ENCODE measurements around the gene LINC00237. TPM values are rescaled to one million over a fixed set of nuclear protein-coding genes. Genes with fewer than 3 reads are reported as not detected.

The LINC00237 gene
- polyA plus RNA-seq, 2 of the 4 experiments (the other 2 are of a cell fraction) = not detected

DNA sequence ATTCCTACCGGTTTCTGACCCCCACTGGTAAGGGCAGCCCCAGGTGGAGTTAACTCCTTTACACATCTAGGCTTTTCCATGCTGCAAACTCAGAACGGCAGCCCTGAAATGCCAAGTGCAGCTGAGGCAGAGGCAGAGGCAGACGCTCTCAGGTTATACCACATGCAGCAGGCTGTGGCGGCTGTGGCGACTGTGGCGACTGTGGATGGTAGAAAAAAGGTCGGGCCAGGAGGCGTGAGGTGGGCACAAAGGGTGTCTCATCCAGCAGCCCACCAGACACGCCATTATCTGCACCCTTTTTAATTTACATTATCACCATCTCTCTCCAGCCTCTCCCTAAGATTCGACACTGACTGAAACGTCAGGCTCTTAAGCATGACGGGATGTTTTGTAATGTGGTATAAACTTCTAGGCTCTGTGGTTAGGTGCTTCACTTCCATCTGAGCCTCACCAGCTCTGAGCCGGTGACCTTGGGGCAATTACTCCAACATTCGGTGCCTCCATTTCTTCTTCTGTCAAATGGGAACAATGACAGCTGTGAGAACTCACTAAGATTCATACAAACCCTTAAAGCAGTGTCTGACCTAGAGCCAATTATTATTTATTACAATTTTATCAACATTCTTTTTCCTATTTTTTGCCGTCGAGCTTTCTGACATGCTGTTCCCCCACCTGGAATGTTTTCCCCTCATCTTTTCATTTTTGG lies 27.9 kb upstream of the LINC00237 start:
- TF ChIP-seq HOXB5 (CRISPR knock-in tag; IDR thresholded peaks at IDR 0.05) (no peak), RNF2 (IDR thresholded peaks at IDR 0.05; ENCODE audit: borderline replicate concordance, low read depth) (no peak), TFCP2L1 (CRISPR knock-in tag; IDR thresholded peaks at IDR 0.05) (no peak), CHD2 (IDR thresholded peaks at IDR 0.05; ENCODE audit: low read length, partially characterized antibody) (no peak), CHD4 (IDR thresholded peaks at IDR 0.05; ENCODE audit: borderline replicate concordance) (no peak), JUNB (IDR thresholded peaks at IDR 0.05) (no peak), GATA3 (IDR thresholded peaks at IDR 0.05; ENCODE audit: borderline replicate concordance) (no peak), CBX2 (IDR thresholded peaks at IDR 0.05; ENCODE audit: borderline replicate concordance, low read depth) (no peak), BHLHE40 (IDR thresholded peaks at IDR 0.05; ENCODE audit: low read depth, low read length) (no peak), ZNF302 (CRISPR knock-in tag; IDR thresholded peaks at IDR 0.05) (no peak), EHF (CRISPR knock-in tag; IDR thresholded peaks at IDR 0.05) (no peak), ZFP36 (IDR thresholded peaks at IDR 0.05; ENCODE audit: borderline replicate concordance, partially characterized antibody) (no peak), KDM5A (IDR thresholded peaks at IDR 0.05) (no peak), RARB (CRISPR knock-in tag; IDR thresholded peaks at IDR 0.05) (no peak), POLR2A (IDR thresholded peaks at IDR 0.05; ENCODE audit: low read length) (no peak), FOSB (CRISPR knock-in tag; IDR thresholded peaks at IDR 0.05) (no peak)
- TF ChIP-seq, protein P1, sequence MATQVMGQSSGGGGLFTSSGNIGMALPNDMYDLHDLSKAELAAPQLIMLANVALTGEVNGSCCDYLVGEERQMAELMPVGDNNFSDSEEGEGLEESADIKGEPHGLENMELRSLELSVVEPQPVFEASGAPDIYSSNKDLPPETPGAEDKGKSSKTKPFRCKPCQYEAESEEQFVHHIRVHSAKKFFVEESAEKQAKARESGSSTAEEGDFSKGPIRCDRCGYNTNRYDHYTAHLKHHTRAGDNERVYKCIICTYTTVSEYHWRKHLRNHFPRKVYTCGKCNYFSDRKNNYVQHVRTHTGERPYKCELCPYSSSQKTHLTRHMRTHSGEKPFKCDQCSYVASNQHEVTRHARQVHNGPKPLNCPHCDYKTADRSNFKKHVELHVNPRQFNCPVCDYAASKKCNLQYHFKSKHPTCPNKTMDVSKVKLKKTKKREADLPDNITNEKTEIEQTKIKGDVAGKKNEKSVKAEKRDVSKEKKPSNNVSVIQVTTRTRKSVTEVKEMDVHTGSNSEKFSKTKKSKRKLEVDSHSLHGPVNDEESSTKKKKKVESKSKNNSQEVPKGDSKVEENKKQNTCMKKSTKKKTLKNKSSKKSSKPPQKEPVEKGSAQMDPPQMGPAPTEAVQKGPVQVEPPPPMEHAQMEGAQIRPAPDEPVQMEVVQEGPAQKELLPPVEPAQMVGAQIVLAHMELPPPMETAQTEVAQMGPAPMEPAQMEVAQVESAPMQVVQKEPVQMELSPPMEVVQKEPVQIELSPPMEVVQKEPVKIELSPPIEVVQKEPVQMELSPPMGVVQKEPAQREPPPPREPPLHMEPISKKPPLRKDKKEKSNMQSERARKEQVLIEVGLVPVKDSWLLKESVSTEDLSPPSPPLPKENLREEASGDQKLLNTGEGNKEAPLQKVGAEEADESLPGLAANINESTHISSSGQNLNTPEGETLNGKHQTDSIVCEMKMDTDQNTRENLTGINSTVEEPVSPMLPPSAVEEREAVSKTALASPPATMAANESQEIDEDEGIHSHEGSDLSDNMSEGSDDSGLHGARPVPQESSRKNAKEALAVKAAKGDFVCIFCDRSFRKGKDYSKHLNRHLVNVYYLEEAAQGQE (IDR thresholded peaks at IDR 0.05) = no peak
- H3K9me3 ChIP-seq = no peaks in the 10 kb centered on the region
- 89% methylated on average over 16 of the region's 16 CpGs for WGBS (ENCODE audit: missing lambda C conversion rate)
- ATAC-seq = no peak
- FAIRE-seq = no peak
- no peaks in the 10 kb centered on the region for H3K4me1 ChIP-seq
- ChIA-PET CTCF (interaction anchor here (1.2 to 1.8 kb wide), 2 partner anchors 274 to 372 kb away, joined by 3 to 5 read pairs; no protein-coding TSS in a partner anchor), POLR2A (interaction anchor here (1.0 kb wide), 1 partner anchor 169 kb away, joined by 4 read pairs; the partner anchor contains the start of gene XRN2)
- no peak overlapping the region for H3K4me3 ChIP-seq
- no peak overlapping the region for H3K27ac ChIP-seq
- H3K4me2 ChIP-seq = no peak overlapping the region
- no peak for DNase-seq (ENCODE audit: low read depth in 1 of 2, low spot score in 1 of 2)

DNA sequence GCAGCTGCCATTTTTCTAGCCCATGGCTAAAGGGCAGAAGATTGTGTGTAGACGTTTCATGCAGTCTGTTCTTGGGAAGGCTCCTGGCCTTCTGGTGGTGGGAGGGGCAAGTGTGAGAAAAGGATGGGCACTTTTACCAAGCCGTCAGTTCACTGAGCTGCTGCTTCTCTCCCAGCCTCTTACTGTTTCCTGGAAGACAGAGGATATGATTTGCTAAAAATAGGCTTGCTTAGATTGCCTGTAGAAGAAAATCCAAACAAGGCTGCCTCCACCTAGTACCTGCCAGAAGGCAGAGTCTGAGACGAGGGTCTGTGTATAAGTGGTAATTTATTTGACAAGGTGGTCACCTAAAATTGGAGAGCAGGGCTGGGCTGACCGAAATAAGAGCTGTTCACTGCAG lies 27.2 kb upstream of the LINC00237 start:
- Histone ChIP-seq H3K9me3 (no peaks in the 10 kb centered on the region), H3K4me3 (no peak overlapping the region), H3K4me1 (no peaks in the 10 kb centered on the region), H3K4me2 (no peak overlapping the region), H3K27ac (no peak overlapping the region)
- ChIA-PET POLR2A (no interaction called here), CTCF (interaction anchor here (1.1 to 1.8 kb wide), 2 partner anchors 102 to 372 kb away, joined by 4 to 5 read pairs; no protein-coding TSS in a partner anchor)
- ATAC-seq (no peak), DNase-seq (ENCODE audit: low read depth in 1 of 2, low spot score in 1 of 2) (no peak), FAIRE-seq (no peak)
- WGBS (ENCODE audit: missing lambda C conversion rate) = 78% methylated on average over 4 of the region's 4 CpGs
- TF ChIP-seq FOSB (CRISPR knock-in tag; IDR thresholded peaks at IDR 0.05) = no peak
- no peak for TF ChIP-seq NFE2L2 (conservative IDR thresholded peaks at IDR 0.05; ENCODE audit: low read length)
- TF ChIP-seq POLR2A (IDR thresholded peaks at IDR 0.05; ENCODE audit: low read length) = no peak
- no peak for TF ChIP-seq FOXS1 (CRISPR knock-in tag; IDR thresholded peaks at IDR 0.05)
- no peak for TF ChIP-seq SMC3 (IDR thresholded peaks at IDR 0.05)
- TF ChIP-seq CBX2 (IDR thresholded peaks at IDR 0.05; ENCODE audit: borderline replicate concordance, low read depth) = no peak
- TF ChIP-seq, protein P2, sequence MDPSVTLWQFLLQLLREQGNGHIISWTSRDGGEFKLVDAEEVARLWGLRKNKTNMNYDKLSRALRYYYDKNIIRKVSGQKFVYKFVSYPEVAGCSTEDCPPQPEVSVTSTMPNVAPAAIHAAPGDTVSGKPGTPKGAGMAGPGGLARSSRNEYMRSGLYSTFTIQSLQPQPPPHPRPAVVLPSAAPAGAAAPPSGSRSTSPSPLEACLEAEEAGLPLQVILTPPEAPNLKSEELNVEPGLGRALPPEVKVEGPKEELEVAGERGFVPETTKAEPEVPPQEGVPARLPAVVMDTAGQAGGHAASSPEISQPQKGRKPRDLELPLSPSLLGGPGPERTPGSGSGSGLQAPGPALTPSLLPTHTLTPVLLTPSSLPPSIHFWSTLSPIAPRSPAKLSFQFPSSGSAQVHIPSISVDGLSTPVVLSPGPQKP (IDR thresholded peaks at IDR 0.05; ENCODE audit: low read depth, low read length) = no peak

Data from A549 (cell line).